ENCODE measurements around the gene GUCY2D. TPM values are rescaled to one million over a fixed set of nuclear protein-coding genes. Genes with fewer than 3 reads are reported as not detected.

Gene GUCY2D
- total and polyA plus RNA-seq, 8 donors: 0.13 to 3.4 (median 0.73) TPM; not detected in 4

DNA sequence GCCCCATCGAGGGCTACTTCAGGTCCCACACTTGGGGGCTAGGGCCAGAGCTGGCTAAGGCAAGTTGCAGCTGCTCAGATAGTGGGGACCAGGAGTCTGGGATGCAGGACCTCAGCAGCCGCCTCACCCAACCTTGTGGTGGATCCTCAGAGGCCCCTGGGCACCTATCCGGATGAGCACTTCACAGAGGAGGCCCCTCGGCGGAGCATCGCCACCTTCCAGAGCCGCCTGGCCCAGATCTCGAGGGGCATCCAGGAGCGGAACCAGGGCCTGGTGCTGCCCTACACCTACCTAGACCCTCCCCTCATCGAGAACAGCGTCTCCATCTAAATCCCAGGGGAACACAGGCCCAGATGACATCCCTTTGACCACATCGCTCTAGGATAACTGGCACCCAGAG, 45.8 kb downstream of the GUCY2D start:
- TF ChIP-seq, protein P1, sequence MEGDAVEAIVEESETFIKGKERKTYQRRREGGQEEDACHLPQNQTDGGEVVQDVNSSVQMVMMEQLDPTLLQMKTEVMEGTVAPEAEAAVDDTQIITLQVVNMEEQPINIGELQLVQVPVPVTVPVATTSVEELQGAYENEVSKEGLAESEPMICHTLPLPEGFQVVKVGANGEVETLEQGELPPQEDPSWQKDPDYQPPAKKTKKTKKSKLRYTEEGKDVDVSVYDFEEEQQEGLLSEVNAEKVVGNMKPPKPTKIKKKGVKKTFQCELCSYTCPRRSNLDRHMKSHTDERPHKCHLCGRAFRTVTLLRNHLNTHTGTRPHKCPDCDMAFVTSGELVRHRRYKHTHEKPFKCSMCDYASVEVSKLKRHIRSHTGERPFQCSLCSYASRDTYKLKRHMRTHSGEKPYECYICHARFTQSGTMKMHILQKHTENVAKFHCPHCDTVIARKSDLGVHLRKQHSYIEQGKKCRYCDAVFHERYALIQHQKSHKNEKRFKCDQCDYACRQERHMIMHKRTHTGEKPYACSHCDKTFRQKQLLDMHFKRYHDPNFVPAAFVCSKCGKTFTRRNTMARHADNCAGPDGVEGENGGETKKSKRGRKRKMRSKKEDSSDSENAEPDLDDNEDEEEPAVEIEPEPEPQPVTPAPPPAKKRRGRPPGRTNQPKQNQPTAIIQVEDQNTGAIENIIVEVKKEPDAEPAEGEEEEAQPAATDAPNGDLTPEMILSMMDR (IDR thresholded peaks at IDR 0.05): no peak
- Histone ChIP-seq H3K4me3 (no peak overlapping the region), H3K36me3 (no peaks in the 10 kb centered on the region), H3K9me3 (no peaks in the 10 kb centered on the region), H3K4me1 (peaks cover 0 to under 1% of the 10 kb centered on the region in 2 donors), H3K27ac (no peak overlapping the region), H3K27me3 (peaks cover 0 to 16% of the 10 kb centered on the region in 2 donors)
- ATAC-seq: no peak
- no peak for DNase-seq
- intact Hi-C loops (cut with DNase I): no loop called here

DNA sequence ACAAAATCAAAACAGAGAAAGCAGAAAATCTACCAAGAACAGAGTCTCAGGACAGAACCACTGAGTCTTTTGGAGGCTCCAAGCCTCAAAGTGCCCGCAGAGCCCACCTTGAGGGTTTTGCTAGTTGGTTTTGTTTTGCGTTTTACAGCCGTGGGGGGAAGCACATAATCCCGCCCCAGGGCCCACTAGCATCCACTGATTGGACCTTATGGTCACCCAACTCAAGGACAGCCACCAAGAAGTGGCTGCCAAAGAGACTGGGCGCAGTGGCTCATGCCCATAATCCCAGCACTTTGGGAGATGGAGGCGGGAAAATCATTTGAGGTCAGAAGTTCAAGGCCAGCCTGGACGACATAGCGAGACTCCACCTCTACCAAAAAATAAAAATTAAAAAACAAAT, 46.3 kb downstream of the GUCY2D start:
- ATAC-seq (no peak), DNase-seq (no peak)
- Histone ChIP-seq H3K27me3 (peaks cover 0 to 16% of the 10 kb centered on the region in 2 donors), H3K9me3 (no peaks in the 10 kb centered on the region), H3K36me3 (no peaks in the 10 kb centered on the region), H3K4me3 (no peak overlapping the region), H3K4me1 (no peaks in the 10 kb centered on the region), H3K27ac (no peak overlapping the region)
- TF ChIP-seq, protein P1 (IDR thresholded peaks at IDR 0.05): no peak
- intact Hi-C loops (cut with DNase I): no loop called here

DNA sequence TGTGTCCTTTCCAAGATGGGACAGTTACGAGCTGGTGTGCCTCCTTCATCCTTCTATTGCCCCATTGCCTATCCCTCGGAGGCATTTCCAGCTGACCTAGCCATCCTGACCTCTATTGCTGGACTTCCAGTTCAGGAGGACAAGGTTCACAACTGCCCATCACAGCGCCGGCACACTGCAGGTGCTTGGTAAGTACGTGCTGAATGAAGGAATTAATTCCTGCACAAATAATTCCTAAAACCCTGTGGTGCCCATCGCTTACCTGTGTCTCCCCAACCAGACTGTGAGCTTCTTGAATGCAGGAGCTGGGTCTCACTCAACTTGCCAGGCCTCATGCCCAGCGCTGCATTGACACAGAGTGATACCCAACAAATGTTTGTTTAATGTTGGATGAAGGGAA, 49.4 kb downstream of the GUCY2D start:
- H3K9me3 ChIP-seq: no peaks in the 10 kb centered on the region
- intact Hi-C loops (cut with DNase I): no loop called here
- no peaks in the 10 kb centered on the region for H3K36me3 ChIP-seq
- TF ChIP-seq, protein P1 (IDR thresholded peaks at IDR 0.05): no peak
- H3K27me3 ChIP-seq: peaks cover 0 to 13% of the 10 kb centered on the region in 2 donors
- H3K4me3 ChIP-seq: no peak overlapping the region
- no peak for ATAC-seq
- H3K4me1 ChIP-seq: peaks cover 8 to 23% of the 10 kb centered on the region in 2 donors
- no peak for DNase-seq
- no peak overlapping the region for H3K27ac ChIP-seq

DNA sequence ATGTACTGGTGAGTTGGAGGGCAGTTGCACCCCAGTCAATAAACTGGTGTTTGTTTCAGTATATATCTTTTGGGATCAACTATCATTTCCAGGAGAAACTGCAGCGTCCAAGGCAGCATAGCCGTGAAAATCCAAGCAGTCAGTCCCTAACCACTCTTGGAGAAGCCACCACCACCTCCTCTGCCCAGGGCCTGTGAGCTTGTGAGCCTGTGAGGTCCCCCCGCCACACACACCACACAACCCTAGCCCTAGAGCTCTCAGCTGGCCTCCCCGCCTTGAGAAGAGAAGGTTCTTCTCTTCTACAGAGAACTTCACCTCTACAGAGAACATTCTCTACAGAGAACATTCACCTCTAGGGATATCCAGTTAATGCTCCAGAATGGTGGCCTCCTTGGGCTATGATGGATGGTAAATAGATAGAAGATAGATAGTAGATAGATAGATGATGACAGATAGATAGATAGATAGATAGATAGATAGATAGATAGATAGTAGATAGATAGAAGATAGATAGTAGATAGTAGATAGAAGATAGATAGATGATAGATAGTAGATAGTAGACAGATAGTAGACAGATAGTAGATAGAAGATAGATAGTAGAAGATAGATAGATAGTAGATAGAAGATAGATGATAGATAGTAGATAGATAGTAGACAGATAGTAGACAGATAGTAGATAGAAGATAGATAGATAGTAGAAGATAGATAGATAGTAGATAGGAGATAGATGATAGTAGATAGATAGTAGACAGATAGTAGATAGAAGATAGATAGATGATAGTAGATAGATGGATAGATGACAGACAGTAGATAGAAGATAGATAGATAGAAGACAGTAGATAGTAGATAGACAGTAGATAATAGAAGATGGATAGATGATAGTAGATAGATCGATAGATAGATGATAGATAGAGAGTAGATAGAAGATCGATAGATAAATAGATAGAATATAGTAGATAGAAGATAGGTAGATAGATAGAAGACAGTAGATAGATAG, 50.1 kb downstream of the GUCY2D start:
- Histone ChIP-seq H3K27ac (no peak overlapping the region), H3K9me3 (no peaks in the 10 kb centered on the region), H3K27me3 (peaks cover 0 to 14% of the 10 kb centered on the region in 2 donors), H3K36me3 (no peaks in the 10 kb centered on the region), H3K4me1 (peaks cover 9 to 30% of the 10 kb centered on the region in 2 donors), H3K4me3 (no peak overlapping the region)
- TF ChIP-seq, protein P1 (IDR thresholded peaks at IDR 0.05): no peak
- DNase-seq (peak in 1 of 4 donors; percentile 23), ATAC-seq (no peak)
- intact Hi-C loops (cut with DNase I): no loop called here

DNA sequence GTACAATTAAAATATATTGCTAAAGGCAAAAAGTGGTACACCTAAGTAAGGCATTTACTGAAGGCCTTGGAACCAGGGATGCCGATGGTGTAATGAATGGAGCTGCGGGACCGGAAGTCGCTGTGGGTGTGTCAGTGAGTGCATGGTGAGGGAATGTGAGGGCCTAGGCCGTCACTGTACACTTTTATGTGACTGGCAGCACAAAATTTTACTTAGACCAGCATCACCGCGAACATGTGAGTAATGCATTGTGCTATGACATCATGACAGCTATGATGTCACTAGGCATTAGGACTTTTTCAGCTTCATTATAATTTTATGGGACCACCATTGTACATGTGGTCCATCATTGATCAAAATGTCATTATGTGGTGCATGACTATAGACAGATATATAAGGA, 51.2 kb downstream of the GUCY2D start:
- intact Hi-C loops (cut with DNase I): no loop called here
- Histone ChIP-seq H3K27me3 (peaks cover 0 to 14% of the 10 kb centered on the region in 2 donors), H3K36me3 (no peaks in the 10 kb centered on the region), H3K27ac (no peak overlapping the region), H3K4me3 (no peak overlapping the region), H3K4me1 (peaks cover 9 to 36% of the 10 kb centered on the region in 2 donors), H3K9me3 (no peaks in the 10 kb centered on the region)
- DNase-seq (no peak), ATAC-seq (no peak)
- TF ChIP-seq, protein P1 (IDR thresholded peaks at IDR 0.05): no peak

All from left lung (tissue), 10 donors.